Ammon's horn (tissue), 1 donor: ENCODE results near the gene DAB1.

Experiments used
- DNase-seq: peaks from one replicate; pipeline ENCODE4 v3.0.0-alpha.2; 2016; ENCODE audit warnings: low spot score

DAB1 gene

DNA sequence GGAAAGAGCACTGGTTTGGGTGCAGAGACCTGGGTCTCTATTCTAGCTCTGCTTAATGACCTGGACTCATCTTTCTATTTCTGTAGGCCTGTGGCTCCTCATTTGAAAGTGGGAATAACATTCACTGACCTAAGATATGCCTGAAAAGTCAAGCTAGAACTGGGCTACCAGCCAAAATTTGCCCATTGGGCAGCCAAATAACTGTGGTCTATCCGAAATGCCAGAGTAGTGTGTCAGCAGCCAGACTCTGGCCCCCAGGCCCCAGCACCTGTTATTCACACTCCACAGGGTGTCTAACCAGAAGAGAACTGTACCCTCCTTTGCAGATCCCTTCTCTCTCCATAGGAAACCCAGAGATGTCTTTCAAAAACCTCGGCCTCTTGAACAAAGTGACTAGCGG, 12.6 kb downstream of the DAB1 start:
- no peak for DNase-seq

DNA sequence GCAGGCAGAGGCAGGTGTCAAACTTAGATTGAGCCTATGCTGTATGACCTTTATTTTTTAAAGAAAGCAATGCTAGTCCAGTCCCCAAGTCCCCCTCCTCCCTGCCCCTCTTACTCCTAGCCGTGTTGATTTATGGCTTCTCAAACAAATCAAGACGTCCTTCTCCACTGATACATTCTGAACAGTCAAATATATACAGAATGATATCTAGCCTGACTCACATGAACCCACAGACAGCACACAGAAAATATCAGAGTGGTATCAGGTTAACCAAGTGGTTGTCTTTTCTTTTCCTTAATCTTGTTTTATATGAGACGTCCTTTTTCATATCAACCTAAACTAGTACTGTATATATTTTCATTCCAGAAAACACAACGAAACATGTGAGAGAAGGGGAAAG, 13.4 kb downstream of the DAB1 start:
- DNase-seq: no peak

DNA sequence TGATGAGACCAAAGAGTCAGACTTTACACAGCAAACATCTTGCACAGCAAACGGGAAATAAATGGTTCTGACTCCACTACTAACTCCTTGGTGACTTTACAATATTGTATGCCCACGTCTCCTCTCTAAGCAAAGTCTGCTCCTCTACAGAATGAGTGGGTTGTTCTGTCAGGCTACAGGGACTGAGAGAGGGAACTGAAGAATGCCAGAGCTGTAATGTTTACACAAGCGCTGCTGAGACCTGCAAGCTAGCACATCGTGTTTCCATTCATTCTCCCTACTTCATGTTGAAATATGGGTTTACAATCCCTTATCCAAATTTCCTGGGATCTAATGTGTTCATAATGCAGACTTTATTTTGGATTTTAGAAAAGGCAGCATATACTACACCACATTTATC, 15.9 kb downstream of the DAB1 start:
- DNase-seq: no peak

GRCh38 chr1:57406428-57406970, 17.4 kb downstream of the DAB1 start:
- DNase-seq: no peak

GRCh38 chr1:57404884-57405283, 19.0 kb downstream of the DAB1 start:
- no peak for DNase-seq

DNA sequence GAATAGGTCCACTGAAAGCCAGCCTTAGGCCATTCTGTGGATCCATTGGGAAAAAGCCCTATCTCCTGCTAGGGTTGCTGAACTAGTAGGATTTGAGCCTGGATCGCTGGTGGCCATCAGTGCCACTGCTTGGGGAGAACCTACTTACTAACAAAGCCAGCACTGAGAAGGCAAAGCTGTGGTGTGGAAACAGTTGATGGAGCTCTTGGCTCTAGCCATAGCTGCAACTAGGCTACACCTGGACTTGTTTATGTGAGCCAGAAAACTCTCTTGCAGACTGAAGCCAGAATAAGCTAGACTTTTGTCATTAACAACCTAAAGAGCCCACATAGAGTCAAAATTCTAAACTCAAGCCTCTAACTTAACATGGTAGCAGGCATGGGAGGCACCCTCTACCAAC, 20.7 kb downstream of the DAB1 start:
- no peak for DNase-seq

GRCh38 chr1:57401671-57402070, 22.2 kb downstream of the DAB1 start:
- DNase-seq: no peak

DNA sequence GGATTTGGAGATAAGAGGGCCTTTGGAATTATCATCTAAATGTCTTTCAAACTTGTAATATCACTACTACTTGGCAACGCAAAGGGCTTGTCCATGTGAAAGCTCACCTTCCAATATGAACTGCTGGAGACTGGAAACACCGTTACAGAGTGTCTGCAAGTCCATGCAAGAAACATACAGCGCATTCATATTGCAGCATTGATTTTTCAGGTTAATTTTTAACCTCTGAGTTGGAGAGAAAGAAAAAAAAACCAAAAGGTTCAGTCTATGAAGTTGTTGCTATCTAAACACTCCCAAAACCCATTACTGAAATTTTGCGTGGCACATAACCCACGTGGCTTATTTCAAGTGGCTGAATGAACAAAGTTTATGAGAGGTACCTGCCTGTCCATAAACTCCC, 23.8 kb downstream of the DAB1 start:
- DNase-seq: no peak

- DNase-seq: no peak
Measured at GRCh38 chr1:57393058-57393584, 30.7 kb downstream of the DAB1 start.

- DNase-seq: no peak
Measured at GRCh38 chr1:57385336-57385735, 38.5 kb downstream of the DAB1 start.

- no peak for DNase-seq
Measured at GRCh38 chr1:57384901-57385300, 39.0 kb downstream of the DAB1 start.

GRCh38 chr1:57384284-57384683, 39.6 kb downstream of the DAB1 start:
- DNase-seq: no peak

DNA sequence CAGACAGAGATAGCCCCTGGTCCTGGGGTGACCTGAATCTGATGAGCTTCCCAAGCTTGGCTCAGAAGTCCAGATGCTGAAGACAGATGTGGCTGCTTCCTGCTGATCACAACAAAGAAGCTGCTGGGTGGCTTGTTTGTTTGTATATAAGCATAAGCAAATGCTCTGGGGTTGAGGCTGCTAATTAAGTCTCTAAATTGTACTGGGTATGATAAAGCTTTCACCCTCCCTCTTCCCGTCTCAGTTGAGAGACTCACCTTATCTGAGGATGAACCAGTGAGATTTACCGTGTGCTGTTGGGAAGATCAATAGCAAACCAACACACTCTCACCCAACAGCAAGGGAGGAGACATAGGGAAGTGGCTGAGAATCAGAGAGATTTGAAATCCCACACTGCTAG, 42.0 kb downstream of the DAB1 start:
- no peak for DNase-seq

GRCh38 chr1:57381426-57381825, 42.4 kb downstream of the DAB1 start:
- no peak for DNase-seq

- DNase-seq: no peak
Measured at GRCh38 chr1:57380923-57381322, 42.9 kb downstream of the DAB1 start.

- DNase-seq: no peak
Measured at GRCh38 chr1:57378534-57378933, 45.3 kb downstream of the DAB1 start.

- DNase-seq: no peak
Measured at GRCh38 chr1:57377339-57378139, 46.3 kb downstream of the DAB1 start.

DNA sequence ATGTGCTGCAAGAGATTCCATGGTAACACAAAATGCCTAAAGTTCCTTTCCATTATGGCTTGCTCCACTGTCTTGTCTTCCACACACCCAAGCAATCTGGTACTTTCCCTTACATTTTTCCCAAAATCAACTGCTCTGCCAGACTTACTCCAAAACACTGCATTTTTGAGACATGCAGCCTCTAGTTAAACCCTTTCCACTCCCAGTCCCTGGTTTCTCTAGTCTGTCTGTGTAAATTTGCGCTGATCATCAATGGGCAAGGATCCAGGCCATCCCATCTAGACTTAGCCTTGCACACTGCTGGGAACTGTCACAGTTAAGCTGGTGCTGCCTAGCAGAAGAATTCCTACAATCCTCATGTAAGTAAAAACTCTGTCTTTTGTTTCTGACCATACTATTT, 47.8 kb downstream of the DAB1 start:
- no peak for DNase-seq

DNA sequence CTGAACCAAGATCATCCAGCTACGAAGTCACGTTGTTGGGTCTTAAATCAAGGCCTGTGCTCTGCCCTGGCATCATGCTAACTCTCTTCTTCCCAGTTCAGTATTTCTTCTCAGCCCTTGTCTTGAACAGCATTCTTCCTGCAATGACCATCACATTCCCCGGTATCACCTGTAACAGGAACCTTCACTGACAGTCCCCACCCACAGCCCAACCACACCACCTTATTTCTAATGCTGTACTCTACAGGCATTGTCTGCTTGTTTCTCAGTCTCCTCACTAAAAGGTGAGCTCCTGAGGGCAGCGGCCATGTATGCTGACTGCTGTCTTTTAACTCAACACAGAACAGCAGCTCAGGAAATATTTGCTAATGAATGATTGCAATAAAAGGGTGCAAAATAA, 54.0 kb downstream of the DAB1 start:
- no peak for DNase-seq

- no peak for DNase-seq
Measured at GRCh38 chr1:57367945-57368344, 55.9 kb downstream of the DAB1 start.

- no peak for DNase-seq
Measured at GRCh38 chr1:57363643-57364042, 60.2 kb downstream of the DAB1 start.

DNA sequence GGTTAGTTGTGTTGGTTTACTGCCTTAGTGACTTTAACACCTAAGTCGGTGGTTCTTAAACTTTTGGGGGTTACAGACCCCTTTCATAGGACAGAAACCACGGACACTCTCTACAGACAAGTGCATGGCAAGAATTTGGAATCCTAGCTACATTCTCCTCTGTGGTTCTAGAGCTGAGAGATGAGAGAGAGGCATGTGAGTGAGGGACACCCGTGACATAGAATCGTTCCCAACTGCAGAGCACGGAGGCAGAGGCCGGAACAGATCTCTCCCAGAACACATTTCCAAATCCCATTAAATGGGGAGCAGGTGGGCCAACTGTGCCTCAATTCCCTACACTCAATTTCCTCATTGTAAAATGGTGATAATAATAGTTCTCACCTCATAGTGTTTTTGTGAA, 60.7 kb downstream of the DAB1 start:
- DNase-seq: no peak

- DNase-seq: no peak
Measured at GRCh38 chr1:57362480-57362879, 61.4 kb downstream of the DAB1 start.

- DNase-seq: no peak
Measured at GRCh38 chr1:57361516-57361915, 62.3 kb downstream of the DAB1 start.
